HG03442 (cell line): ENCODE measurements around the gene CHST12.
"Not testable (repeated sequence)": the region's sequence is repeated elsewhere in the genome, so short reads cannot be mapped to it uniquely, and the experiment has no call there.

ENCODE experiments used
- ATAC-seq: cut with Tn5 transposase; IDR thresholded peaks from one replicate; pipeline ENCODE4 v1.9.1; 2021; ENCODE audit warnings: mild to moderate bottlenecking, moderate library complexity; ENCODE audit not compliant: unreplicated experiment

The CHST12 gene

GRCh38 chr7:2377492-2377891 lies 25.9 kb upstream of the CHST12 start:
- not testable (repeated sequence) for ATAC-seq

- ATAC-seq, result not testable (repeated sequence)
Measured at GRCh38 chr7:2378125-2378524, 25.3 kb upstream of the CHST12 start.

- no peak for ATAC-seq
Measured at GRCh38 chr7:2379161-2379560, 24.2 kb upstream of the CHST12 start.

- no peak for ATAC-seq
Measured at GRCh38 chr7:2379821-2380450, 23.5 kb upstream of the CHST12 start.

GRCh38 chr7:2380461-2380860 lies 22.9 kb upstream of the CHST12 start:
- ATAC-seq, result no peak

- ATAC-seq, result no peak
Measured at GRCh38 chr7:2381227-2381626, 22.2 kb upstream of the CHST12 start.

- ATAC-seq, result no peak
Measured at GRCh38 chr7:2381881-2382509, 21.4 kb upstream of the CHST12 start.

GRCh38 chr7:2383543-2384274 lies 19.7 kb upstream of the CHST12 start:
- ATAC-seq, result no peak

GRCh38 chr7:2384354-2385243 lies 18.8 kb upstream of the CHST12 start:
- no peak for ATAC-seq

GRCh38 chr7:2386122-2386521 lies 17.3 kb upstream of the CHST12 start:
- ATAC-seq, result not testable (repeated sequence)

- ATAC-seq, result no peak
Measured at GRCh38 chr7:2386964-2387669, 16.3 kb upstream of the CHST12 start.

GRCh38 chr7:2387897-2388636 lies 15.3 kb upstream of the CHST12 start:
- ATAC-seq, result no peak

GRCh38 chr7:2388637-2388954 lies 14.8 kb upstream of the CHST12 start:
- no peak for ATAC-seq

GRCh38 chr7:2390020-2390816 lies 13.2 kb upstream of the CHST12 start:
- not testable (repeated sequence) for ATAC-seq

- no peak for ATAC-seq
Measured at GRCh38 chr7:2393706-2394105, 9.7 kb upstream of the CHST12 start.

- ATAC-seq, result no peak
Measured at GRCh38 chr7:2394566-2395082, 8.8 kb upstream of the CHST12 start.

GRCh38 chr7:2398506-2398905 lies 4.9 kb upstream of the CHST12 start:
- no peak for ATAC-seq

GRCh38 chr7:2399848-2400587 lies 3.4 kb upstream of the CHST12 start:
- no peak for ATAC-seq
